OCI-LY3 (cell line): Measurements from ENCODE around the gene THRA.

ENCODE experiments used
- EZH2phosphoT487 ChIP-seq: fragments of 200-600 bp; shearing (Covaris generic); IDR thresholded peaks from 2 replicates; pipeline ENCODE4 v1.6.1; 2018; ENCODE audit warnings: antibody characterized with exemption, mixed run types, low read depth
- TF ChIP-seq, protein P1 (sequence below): fragments of 200-600, 300-600 bp; sonication (generic); IDR thresholded peaks from 2 replicates; pipeline ENCODE4 v1.5.1; 2014; ENCODE audit warnings: antibody characterized with exemption, low read length, low read depth

DNA sequence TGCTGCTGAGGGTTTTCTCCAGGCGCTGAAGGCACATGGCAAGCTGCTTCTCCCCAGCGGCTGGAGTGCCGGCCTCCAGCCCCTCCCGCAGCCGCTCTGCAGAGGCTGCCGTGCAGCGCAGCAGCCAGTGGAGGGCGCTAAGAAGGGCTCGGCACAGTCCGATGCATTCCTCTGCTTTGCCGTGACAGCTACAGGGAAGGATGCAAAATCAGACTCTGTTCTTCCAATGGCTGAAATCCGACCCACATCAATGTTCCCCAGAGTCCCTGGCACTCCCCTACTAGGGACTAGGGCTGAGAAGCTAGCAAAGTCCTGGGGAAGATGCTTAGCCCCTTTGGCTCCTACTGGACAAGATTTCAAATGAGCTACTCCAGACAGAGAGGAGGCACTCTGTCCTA lies 27.6 kb upstream of the THRA start:
- TF ChIP-seq EZH2phosphoT487 = no peak
- TF ChIP-seq, protein P1, sequence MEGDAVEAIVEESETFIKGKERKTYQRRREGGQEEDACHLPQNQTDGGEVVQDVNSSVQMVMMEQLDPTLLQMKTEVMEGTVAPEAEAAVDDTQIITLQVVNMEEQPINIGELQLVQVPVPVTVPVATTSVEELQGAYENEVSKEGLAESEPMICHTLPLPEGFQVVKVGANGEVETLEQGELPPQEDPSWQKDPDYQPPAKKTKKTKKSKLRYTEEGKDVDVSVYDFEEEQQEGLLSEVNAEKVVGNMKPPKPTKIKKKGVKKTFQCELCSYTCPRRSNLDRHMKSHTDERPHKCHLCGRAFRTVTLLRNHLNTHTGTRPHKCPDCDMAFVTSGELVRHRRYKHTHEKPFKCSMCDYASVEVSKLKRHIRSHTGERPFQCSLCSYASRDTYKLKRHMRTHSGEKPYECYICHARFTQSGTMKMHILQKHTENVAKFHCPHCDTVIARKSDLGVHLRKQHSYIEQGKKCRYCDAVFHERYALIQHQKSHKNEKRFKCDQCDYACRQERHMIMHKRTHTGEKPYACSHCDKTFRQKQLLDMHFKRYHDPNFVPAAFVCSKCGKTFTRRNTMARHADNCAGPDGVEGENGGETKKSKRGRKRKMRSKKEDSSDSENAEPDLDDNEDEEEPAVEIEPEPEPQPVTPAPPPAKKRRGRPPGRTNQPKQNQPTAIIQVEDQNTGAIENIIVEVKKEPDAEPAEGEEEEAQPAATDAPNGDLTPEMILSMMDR = peak; percentile 57
